ENCODE results near the gene DOCK8.
A peak's percentile ranks its signal among the peaks of the same experiment; 100 is the strongest.

Gene DOCK8

DNA sequence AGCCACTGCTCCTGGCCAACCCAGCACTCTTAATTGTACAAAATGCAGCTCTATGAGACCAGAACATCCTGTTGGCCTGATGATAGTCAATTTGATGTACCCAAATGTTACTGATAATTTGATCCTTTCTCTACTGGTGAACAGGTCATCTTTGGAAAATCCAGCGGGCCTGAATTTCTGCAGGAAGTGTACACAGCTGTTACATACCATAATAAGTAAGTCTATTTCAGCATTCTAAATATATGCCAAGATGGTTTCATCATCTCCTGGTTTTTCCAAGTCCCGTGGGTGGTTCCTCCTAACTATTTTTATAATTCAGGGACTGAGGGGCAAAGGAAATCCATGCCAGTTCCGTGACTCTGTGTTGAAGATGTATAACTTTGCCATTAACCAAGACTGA is 155.4 kb downstream of the DOCK8 start:
- ChIA-PET POLR2A (no interaction called here), CTCF (no interaction called here)
- DNase-seq (ENCODE audit: extremely low spot score), result no peak
- TF ChIP-seq FOXM1 (IDR thresholded peaks at IDR 0.05; ENCODE audit: borderline replicate concordance), result no peak
- no peak for TF ChIP-seq HDGF (IDR thresholded peaks at IDR 0.05; ENCODE audit: borderline replicate concordance)
- no peak for TF ChIP-seq LEF1 (IDR thresholded peaks at IDR 0.05; ENCODE audit: borderline replicate concordance)
- no peak for TF ChIP-seq SP1 (IDR thresholded peaks at IDR 0.05)
- no peak for TF ChIP-seq ARNT (IDR thresholded peaks at IDR 0.05)
- TF ChIP-seq CTBP1 (IDR thresholded peaks at IDR 0.05; ENCODE audit: borderline replicate concordance), result no peak
- no peak for TF ChIP-seq ZNF384 (IDR thresholded peaks at IDR 0.05)
- no peak for TF ChIP-seq L3MBTL2 (conservative IDR thresholded peaks at IDR 0.05)
- TF ChIP-seq FOXK2 (IDR thresholded peaks at IDR 0.05), result no peak
- TF ChIP-seq TARDBP (IDR thresholded peaks at IDR 0.05), result no peak
- TF ChIP-seq, protein P1, sequence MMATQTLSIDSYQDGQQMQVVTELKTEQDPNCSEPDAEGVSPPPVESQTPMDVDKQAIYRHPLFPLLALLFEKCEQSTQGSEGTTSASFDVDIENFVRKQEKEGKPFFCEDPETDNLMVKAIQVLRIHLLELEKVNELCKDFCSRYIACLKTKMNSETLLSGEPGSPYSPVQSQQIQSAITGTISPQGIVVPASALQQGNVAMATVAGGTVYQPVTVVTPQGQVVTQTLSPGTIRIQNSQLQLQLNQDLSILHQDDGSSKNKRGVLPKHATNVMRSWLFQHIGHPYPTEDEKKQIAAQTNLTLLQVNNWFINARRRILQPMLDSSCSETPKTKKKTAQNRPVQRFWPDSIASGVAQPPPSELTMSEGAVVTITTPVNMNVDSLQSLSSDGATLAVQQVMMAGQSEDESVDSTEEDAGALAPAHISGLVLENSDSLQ (IDR thresholded peaks at IDR 0.05), result no peak
- TF ChIP-seq ELF4 (IDR thresholded peaks at IDR 0.05), result no peak
- no peak for TF ChIP-seq FOXA1 (IDR thresholded peaks at IDR 0.05)
- no peak for TF ChIP-seq NFRKB (IDR thresholded peaks at IDR 0.05)
- no peak for TF ChIP-seq BHLHE40 (IDR thresholded peaks at IDR 0.05; ENCODE audit: borderline replicate concordance)
- TF ChIP-seq SUZ12 (IDR thresholded peaks at IDR 0.05), result no peak

DNA sequence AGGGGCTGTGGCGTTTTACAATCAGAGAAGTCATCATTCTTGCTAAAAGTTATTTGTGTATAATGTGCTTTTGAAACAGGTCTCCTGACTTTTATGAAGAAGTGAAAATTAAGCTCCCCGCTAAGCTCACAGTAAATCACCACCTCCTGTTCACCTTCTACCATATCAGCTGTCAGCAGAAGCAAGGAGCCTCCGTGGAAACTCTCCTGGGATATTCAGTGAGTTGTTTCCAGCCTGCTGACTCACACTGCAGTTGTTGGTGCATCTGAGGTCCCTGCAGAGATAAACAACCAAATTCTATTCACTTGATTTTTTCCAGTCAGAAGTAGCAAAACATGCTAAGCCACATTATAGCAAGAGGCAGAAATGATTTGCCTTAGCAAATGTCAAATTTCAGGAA is 156.7 kb downstream of the DOCK8 start:
- TF ChIP-seq ELF4 (IDR thresholded peaks at IDR 0.05), result no peak
- TF ChIP-seq, protein P1 (IDR thresholded peaks at IDR 0.05), result peak; percentile 75
- DNase-seq (ENCODE audit: extremely low spot score), result peak; percentile 6
- ChIA-PET POLR2A (no interaction called here), CTCF (interaction anchor here (0.6 kb wide), 1 partner anchor 505 kb away, joined by 4 read pairs; no protein-coding TSS in a partner anchor)

DNA sequence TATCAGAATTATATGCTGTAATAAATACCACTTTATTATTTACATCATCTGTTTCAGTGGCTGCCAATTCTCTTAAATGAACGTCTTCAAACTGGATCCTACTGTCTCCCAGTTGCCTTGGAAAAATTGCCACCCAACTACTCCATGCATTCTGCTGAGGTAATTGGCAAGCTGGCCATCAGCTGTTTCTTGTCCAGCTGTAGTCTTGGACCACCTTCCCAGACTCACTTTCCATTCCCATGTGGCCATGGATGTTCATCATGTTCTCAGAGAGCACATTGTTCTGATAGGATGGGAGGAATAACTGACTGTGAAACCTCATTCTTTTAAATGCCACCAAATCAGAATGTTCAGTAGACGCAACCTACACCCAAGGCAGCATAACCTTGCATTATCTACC is 157.5 kb downstream of the DOCK8 start:
- no peak for DNase-seq (ENCODE audit: extremely low spot score)
- POLR2A ChIA-PET, result no interaction called here
- no peak for TF ChIP-seq NFRKB (IDR thresholded peaks at IDR 0.05)
- no peak for TF ChIP-seq L3MBTL2 (conservative IDR thresholded peaks at IDR 0.05)
- no peak for TF ChIP-seq HDGF (IDR thresholded peaks at IDR 0.05; ENCODE audit: borderline replicate concordance)
- CTCF ChIA-PET, result interaction anchor here (0.6 kb wide), 2 partner anchors 40 to 504 kb away, joined by 4 to 6 read pairs; no protein-coding TSS in a partner anchor

DNA sequence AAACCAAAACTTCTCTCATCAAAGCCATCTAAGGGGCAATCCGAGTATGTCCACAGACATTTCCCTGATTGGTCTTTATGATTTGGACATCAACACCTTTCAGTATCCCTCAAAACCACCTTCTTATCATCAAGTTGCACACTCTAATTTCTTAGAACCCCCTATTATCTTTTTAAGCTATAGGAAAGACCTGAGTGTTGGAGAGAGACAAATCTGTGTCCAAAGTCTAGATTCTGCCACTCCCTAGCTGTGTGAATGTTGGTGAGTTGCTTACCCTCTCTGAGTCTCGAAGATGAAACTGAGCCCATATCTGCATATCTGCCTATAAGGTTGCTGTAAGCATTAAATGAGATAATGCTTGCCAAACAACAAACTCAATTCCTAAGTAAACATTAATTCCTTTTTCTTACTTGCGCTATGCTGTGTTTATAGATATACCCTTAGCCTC is 159.1 kb downstream of the DOCK8 start:
- TF ChIP-seq ZNF384 (IDR thresholded peaks at IDR 0.05) (no peak), SUZ12 (IDR thresholded peaks at IDR 0.05) (no peak), FOXA1 (IDR thresholded peaks at IDR 0.05) (no peak), TARDBP (IDR thresholded peaks at IDR 0.05) (no peak), CTBP1 (IDR thresholded peaks at IDR 0.05; ENCODE audit: borderline replicate concordance) (no peak), NFRKB (IDR thresholded peaks at IDR 0.05) (no peak), FOXM1 (IDR thresholded peaks at IDR 0.05; ENCODE audit: borderline replicate concordance) (no peak), FOXK2 (IDR thresholded peaks at IDR 0.05) (no peak), LEF1 (IDR thresholded peaks at IDR 0.05; ENCODE audit: borderline replicate concordance) (no peak), ARNT (IDR thresholded peaks at IDR 0.05) (no peak), L3MBTL2 (conservative IDR thresholded peaks at IDR 0.05) (no peak), HDGF (IDR thresholded peaks at IDR 0.05; ENCODE audit: borderline replicate concordance) (no peak), SP1 (IDR thresholded peaks at IDR 0.05) (no peak), ELF4 (IDR thresholded peaks at IDR 0.05) (no peak), BHLHE40 (IDR thresholded peaks at IDR 0.05; ENCODE audit: borderline replicate concordance) (no peak)
- TF ChIP-seq, protein P1 (IDR thresholded peaks at IDR 0.05), result no peak
- POLR2A ChIA-PET, result interaction anchor here (0.6 kb wide), 1 partner anchor 17 kb away, joined by 3 read pairs; no protein-coding TSS in a partner anchor
- DNase-seq (ENCODE audit: extremely low spot score), result no peak
- CTCF ChIA-PET, result no interaction called here

DNA sequence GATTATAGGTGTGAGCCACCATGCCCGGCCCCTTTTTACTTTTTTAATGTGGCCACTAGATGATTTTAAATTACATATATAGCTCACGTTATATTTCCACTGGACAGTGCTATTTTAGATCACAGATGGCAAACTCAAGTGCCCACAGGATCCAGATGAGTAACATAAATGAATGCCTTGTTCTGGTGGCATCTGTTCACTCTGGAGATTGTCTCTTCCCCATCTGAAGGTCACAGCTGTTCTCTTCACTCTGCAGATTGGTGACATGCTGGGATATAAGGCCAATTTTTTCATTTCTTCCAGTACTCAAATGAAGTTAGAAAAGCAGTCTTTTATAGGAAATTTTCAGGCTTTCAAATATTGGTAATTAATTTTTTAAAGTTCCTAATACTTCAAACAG is 160.1 kb downstream of the DOCK8 start:
- ChIA-PET CTCF (no interaction called here), POLR2A (interaction anchor here (0.6 kb wide), 1 partner anchor 18 kb away, joined by 3 read pairs; no protein-coding TSS in a partner anchor)
- DNase-seq (ENCODE audit: extremely low spot score), result no peak
- TF ChIP-seq SP1 (IDR thresholded peaks at IDR 0.05), result no peak
- no peak for TF ChIP-seq ZNF384 (IDR thresholded peaks at IDR 0.05)
- TF ChIP-seq L3MBTL2 (conservative IDR thresholded peaks at IDR 0.05), result no peak
- TF ChIP-seq FOXM1 (IDR thresholded peaks at IDR 0.05; ENCODE audit: borderline replicate concordance), result no peak
- no peak for TF ChIP-seq LEF1 (IDR thresholded peaks at IDR 0.05; ENCODE audit: borderline replicate concordance)
- TF ChIP-seq ELF4 (IDR thresholded peaks at IDR 0.05), result no peak

DNA sequence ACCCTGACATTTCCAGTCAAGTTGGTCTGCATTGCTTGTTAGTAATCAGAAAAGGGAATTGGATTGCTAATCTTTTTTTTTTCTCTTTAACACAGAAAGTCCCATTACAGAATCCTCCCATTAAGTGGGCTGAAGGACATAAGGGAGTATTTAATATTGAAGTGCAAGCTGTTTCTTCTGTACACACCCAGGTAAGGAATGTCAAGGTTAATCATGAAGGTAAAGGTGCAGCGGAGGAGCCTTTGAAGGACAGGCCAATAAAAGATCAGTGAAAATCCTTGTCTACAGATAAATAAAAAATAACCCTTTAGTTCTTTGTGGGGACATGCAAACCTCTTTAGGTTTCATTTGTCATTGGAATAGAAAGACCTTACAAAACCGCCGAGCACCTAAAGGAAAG is 161.4 kb downstream of the DOCK8 start:
- DNase-seq (ENCODE audit: extremely low spot score), result no peak
- TF ChIP-seq LEF1 (IDR thresholded peaks at IDR 0.05; ENCODE audit: borderline replicate concordance) (no peak), NFRKB (IDR thresholded peaks at IDR 0.05) (no peak), TARDBP (IDR thresholded peaks at IDR 0.05) (no peak), BHLHE40 (IDR thresholded peaks at IDR 0.05; ENCODE audit: borderline replicate concordance) (no peak), FOXA1 (IDR thresholded peaks at IDR 0.05) (no peak), SUZ12 (IDR thresholded peaks at IDR 0.05) (no peak), CTBP1 (IDR thresholded peaks at IDR 0.05; ENCODE audit: borderline replicate concordance) (no peak), ZNF384 (IDR thresholded peaks at IDR 0.05) (no peak), HDGF (IDR thresholded peaks at IDR 0.05; ENCODE audit: borderline replicate concordance) (no peak), SP1 (IDR thresholded peaks at IDR 0.05) (no peak), L3MBTL2 (conservative IDR thresholded peaks at IDR 0.05) (no peak), ARNT (IDR thresholded peaks at IDR 0.05) (no peak)
- ChIA-PET POLR2A (no interaction called here), CTCF (no interaction called here)

DNA sequence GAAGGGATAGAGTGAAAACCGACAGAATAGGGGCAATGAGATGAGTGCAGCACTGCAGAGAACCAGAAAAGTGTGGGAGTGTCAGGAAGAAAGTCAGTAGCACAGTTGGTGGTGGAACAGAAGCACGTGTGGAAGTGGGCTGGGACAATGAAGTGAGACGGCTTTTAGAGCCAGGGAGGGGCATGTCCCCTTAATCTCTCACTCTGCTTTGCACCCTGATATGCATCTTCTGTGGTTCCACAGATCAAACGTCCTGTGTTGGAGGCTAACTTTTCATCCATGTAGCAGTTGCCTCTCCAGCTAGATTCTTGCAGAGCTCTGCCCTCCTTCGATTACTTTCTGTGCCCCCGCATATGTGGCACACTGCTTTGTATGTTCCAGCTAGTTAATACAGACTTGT is 163.6 kb downstream of the DOCK8 start:
- no peak for TF ChIP-seq FOXM1 (IDR thresholded peaks at IDR 0.05; ENCODE audit: borderline replicate concordance)
- no peak for TF ChIP-seq ARNT (IDR thresholded peaks at IDR 0.05)
- no peak for TF ChIP-seq L3MBTL2 (conservative IDR thresholded peaks at IDR 0.05)
- no peak for TF ChIP-seq LEF1 (IDR thresholded peaks at IDR 0.05; ENCODE audit: borderline replicate concordance)
- TF ChIP-seq BHLHE40 (IDR thresholded peaks at IDR 0.05; ENCODE audit: borderline replicate concordance), result no peak
- no peak for TF ChIP-seq ZNF384 (IDR thresholded peaks at IDR 0.05)
- TF ChIP-seq CTBP1 (IDR thresholded peaks at IDR 0.05; ENCODE audit: borderline replicate concordance), result no peak
- no peak for TF ChIP-seq FOXK2 (IDR thresholded peaks at IDR 0.05)
- DNase-seq (ENCODE audit: extremely low spot score), result no peak
- POLR2A ChIA-PET, result no interaction called here
- CTCF ChIA-PET, result no interaction called here
